ENCODE data around the gene GRM4. TPM values are rescaled to one million over a fixed set of nuclear protein-coding genes. Genes with fewer than 3 reads are reported as not detected.

GRM4 gene
- total and polyA plus RNA-seq, 11 donors: 0.20 TPM; not detected in 10

DNA sequence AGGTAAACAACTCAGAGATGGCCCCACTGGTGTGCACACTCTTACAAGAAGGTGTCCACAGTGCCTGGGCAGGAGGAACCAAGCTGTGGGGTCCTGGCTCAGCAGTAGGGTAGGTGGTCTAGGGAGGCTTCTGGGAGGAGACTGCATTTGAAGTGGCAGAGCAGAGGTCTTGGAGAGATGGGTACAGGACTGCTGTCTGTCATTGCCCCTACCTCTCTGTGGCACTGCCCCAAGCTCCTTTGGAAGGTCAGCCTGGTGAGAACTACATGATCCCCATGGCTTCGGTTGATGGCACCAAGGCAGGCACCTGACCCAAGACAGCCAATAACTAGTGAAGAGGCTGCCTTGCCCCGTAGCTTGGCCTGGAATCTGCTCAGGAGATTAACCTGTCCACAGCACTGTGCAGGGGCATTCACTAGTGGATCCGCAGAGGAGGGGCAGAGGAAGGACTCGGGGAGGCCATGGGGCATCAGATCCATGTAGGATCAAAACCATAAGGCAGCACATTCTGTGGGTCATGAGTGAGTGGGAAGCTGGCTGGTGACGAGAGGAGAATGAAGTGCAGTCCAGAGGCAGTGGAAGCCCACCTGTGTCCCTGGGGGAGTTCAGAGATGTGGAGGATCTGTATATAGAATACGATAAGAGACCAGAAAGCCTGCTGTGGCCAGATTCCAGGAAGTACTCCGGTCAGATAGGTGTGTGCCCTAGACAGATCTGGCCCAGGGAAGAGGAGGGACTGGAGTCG lies 162.0 kb downstream of the GRM4 start:
- Histone ChIP-seq H3K4me3 (no peak overlapping the region), H3K4me1 (peaks cover 0 to 5% (median 0%) of the 10 kb centered on the region in 12 donors), H3K9me3 (no peaks in the 10 kb centered on the region), H3K36me3 (no peaks in the 10 kb centered on the region), H3K27ac (no peak overlapping the region), H3K27me3 (peaks cover 0 to 25% (median 4%) of the 10 kb centered on the region in 9 donors)
- WGBS, 4 donors: 59 to 70% (median 68%) methylated on average over 7 to 8 of the region's 8 CpGs
- peak in 1 of 5 donors; percentile 40 for DNase-seq
- ATAC-seq: no peak
- intact Hi-C loops (cut with DNase I): no loop called here
- TF ChIP-seq, protein P1, sequence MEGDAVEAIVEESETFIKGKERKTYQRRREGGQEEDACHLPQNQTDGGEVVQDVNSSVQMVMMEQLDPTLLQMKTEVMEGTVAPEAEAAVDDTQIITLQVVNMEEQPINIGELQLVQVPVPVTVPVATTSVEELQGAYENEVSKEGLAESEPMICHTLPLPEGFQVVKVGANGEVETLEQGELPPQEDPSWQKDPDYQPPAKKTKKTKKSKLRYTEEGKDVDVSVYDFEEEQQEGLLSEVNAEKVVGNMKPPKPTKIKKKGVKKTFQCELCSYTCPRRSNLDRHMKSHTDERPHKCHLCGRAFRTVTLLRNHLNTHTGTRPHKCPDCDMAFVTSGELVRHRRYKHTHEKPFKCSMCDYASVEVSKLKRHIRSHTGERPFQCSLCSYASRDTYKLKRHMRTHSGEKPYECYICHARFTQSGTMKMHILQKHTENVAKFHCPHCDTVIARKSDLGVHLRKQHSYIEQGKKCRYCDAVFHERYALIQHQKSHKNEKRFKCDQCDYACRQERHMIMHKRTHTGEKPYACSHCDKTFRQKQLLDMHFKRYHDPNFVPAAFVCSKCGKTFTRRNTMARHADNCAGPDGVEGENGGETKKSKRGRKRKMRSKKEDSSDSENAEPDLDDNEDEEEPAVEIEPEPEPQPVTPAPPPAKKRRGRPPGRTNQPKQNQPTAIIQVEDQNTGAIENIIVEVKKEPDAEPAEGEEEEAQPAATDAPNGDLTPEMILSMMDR (IDR thresholded peaks at IDR 0.05): no peak

DNA sequence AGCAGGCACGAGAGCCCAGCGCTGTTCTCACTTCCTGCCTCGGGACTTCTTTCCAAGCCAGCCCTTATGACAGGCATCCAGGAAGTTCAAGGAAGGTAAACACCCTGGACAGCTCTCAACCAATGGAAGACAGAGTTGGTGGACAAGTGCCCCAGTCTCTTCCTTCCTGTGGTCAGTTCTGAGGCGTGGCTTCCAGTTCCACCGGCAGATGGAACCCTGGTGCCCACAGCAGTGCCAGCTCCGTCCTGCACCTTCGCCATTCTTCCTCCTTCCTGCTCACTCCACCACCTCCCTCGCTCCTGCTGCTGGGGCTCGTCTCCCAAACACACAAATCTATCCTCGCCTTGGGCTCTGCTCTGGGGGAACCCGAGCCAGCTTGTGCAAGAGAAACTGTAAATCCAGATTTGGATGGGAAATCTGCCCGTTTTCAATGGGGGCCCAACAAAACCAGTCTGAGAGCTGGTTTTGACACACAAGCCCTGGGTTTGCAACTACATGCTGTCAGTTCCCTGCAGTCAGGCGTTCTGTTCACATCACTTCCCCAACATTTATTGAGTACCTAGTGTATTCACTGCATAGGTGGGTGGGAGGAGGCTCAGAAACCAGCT lies 162.7 kb downstream of the GRM4 start:
- Histone ChIP-seq H3K9me3 (no peaks in the 10 kb centered on the region), H3K27me3 (peaks cover 0 to 25% (median 4%) of the 10 kb centered on the region in 9 donors), H3K4me3 (no peak overlapping the region), H3K36me3 (no peaks in the 10 kb centered on the region), H3K4me1 (peaks cover 0 to 5% (median 0%) of the 10 kb centered on the region in 12 donors), H3K27ac (no peak overlapping the region)
- 50 to 60% (median 54%) methylated on average over 13 of the region's 13 CpGs for WGBS, 4 donors
- intact Hi-C loops (cut with DNase I): no loop called here
- no peak for TF ChIP-seq POLR2A (IDR thresholded peaks at IDR 0.05)
- TF ChIP-seq, protein P1 (IDR thresholded peaks at IDR 0.05): peak in 1 of 12 donors; percentile 4
- peak in 3 of 5 donors; percentile 15 to 57 (median 34) for DNase-seq
- peak in 3 of 4 donors; percentile 41 to 60 (median 57) for ATAC-seq

DNA sequence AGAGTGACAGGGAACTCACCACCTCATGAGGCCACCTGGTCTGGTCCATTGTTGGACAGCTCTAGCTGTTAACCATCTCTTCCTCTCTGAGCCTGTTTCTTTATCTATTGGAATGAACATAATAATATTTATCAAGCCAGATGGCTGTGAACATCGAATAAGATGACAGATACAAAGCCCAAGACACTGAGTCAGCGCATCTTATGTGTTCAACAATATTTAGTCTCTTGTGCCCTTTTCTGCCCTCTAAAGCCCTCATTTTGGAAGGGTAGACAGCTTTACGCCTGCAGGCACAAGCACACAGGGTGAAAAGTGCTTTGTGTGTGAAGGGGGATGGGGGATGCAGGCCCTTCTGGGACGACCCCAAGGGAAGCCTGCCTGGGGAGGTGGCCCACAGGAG lies 164.0 kb downstream of the GRM4 start:
- TF ChIP-seq, protein P1 (IDR thresholded peaks at IDR 0.05): no peak
- no peak for TF ChIP-seq POLR2A (IDR thresholded peaks at IDR 0.05)
- no peaks in the 10 kb centered on the region for H3K9me3 ChIP-seq
- no peaks in the 10 kb centered on the region for H3K36me3 ChIP-seq
- H3K27me3 ChIP-seq: peaks cover 0 to 34% (median 9%) of the 10 kb centered on the region in 9 donors
- WGBS, 4 donors: 71 to 93% (median 81%) methylated on average over 3 to 4 of the region's 4 CpGs
- H3K4me3 ChIP-seq: no peak overlapping the region
- peaks cover 0 to 5% (median 0%) of the 10 kb centered on the region in 12 donors for H3K4me1 ChIP-seq
- H3K27ac ChIP-seq: no peak overlapping the region
- intact Hi-C loops (cut with DNase I): no loop called here
- no peak for ATAC-seq
- DNase-seq: peak in 1 of 5 donors; percentile 6

DNA sequence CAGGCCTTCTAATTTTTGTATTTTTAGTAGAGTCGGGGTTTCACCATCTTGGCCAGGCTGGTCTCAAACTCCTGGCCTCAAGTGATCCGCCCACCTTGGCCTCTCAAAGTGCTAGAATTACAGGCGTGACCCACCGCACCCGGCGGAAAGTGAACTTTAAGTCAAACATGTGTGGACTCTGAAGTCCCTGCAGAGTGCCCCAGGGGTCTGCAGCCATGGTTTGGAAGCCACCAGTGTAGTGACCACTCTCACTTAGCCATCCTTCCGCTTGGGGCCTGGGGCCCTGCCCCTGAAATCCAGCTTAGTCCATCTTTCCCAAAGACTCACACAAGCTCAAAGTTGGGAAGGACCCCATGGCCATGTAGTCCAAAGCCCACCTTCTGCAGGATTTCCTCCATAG lies 164.5 kb downstream of the GRM4 start:
- intact Hi-C loops (cut with DNase I): no loop called here
- no peak for ATAC-seq
- Histone ChIP-seq H3K9me3 (no peaks in the 10 kb centered on the region), H3K27me3 (peaks cover 0 to 38% (median 13%) of the 10 kb centered on the region in 9 donors), H3K4me3 (no peak overlapping the region), H3K4me1 (peaks cover 0 to 5% (median 0%) of the 10 kb centered on the region in 12 donors), H3K36me3 (no peaks in the 10 kb centered on the region), H3K27ac (no peak overlapping the region)
- TF ChIP-seq POLR2A (IDR thresholded peaks at IDR 0.05): no peak
- TF ChIP-seq, protein P1 (IDR thresholded peaks at IDR 0.05): no peak
- 91 to 97% (median 95%) methylated on average over 7 of the region's 7 CpGs for WGBS, 4 donors
- peak in 1 of 5 donors; percentile 7 for DNase-seq

Measured in heart left ventricle (tissue), 16 donors.